AG04449 (cell line): ENCODE data around the gene TTC12.

Source experiments
- CTCF ChIA-PET: fragments of 350-600 bp; formaldehyde crosslinking; extraction: SDS; loops from one replicate; lab custom pipeline; 2021; ENCODE audit warnings: antibody characterized with exemption; lab: Yijun Ruan, JAX
- POLR2A ChIA-PET: fragments of 400-600, 350-600 bp; formaldehyde crosslinking; extraction: SDS; loops from one replicate; lab custom pipeline; 2020; ENCODE audit warnings: antibody characterized with exemption, inconsistent platforms; lab: Yijun Ruan, JAX
- DNase-seq: peaks from one replicate; pipeline ENCODE4 v3.0.0-alpha.2; 2010; ENCODE audit warnings: low read depth, low spot score
- H3K4me3 ChIP-seq: 2 replicates; pipeline ENCODE4 v1.5.1; 2011; ENCODE audit warnings: low read depth, mild to moderate bottlenecking, control low read depth, low read length
- TF ChIP-seq, protein P1 (sequence below): IDR thresholded peaks from one replicate; pipeline ENCODE4 v1.5.1; 2011; ENCODE audit warnings: mild to moderate bottlenecking, moderate library complexity, low read length, control low read depth, inconsistent platforms; ENCODE audit not compliant: insufficient read depth; ENCODE audit errors: missing control alignments

The TTC12 gene

DNA sequence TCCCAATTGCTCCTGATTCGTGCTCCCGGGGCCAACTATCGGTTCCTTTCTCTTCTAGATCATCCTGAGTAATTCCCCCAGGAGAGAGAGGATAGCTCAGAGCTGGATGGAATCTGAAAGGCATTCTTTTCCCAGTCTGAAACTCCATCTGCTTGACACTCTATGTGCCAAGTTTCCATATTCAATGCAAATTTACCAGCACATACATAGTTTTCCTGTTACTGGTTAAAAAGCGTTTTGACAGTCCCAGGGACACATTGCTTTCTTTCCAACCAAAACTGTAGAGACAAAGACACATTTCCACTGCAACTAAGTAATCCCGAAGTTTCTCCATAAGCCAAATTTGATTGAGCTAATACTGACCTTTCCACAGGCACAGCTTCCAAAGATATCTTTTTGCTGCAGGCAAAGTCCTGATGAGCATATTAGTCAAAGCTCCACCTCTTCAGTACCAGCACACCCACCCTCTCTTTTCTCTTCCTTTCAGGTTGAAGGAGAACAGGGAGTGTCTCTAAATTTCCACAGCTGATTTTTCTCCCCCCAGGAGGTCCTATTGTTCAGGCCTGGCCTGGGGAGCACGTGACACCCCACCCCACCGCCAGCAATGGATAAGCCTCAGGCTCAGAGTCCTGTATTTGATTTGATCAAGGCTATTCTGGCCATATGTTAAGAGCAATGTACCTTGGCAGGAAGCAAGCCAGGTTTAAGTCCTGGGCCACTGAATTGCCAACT is 63.5 kb downstream of the TTC12 start:
- TF ChIP-seq, protein P1, sequence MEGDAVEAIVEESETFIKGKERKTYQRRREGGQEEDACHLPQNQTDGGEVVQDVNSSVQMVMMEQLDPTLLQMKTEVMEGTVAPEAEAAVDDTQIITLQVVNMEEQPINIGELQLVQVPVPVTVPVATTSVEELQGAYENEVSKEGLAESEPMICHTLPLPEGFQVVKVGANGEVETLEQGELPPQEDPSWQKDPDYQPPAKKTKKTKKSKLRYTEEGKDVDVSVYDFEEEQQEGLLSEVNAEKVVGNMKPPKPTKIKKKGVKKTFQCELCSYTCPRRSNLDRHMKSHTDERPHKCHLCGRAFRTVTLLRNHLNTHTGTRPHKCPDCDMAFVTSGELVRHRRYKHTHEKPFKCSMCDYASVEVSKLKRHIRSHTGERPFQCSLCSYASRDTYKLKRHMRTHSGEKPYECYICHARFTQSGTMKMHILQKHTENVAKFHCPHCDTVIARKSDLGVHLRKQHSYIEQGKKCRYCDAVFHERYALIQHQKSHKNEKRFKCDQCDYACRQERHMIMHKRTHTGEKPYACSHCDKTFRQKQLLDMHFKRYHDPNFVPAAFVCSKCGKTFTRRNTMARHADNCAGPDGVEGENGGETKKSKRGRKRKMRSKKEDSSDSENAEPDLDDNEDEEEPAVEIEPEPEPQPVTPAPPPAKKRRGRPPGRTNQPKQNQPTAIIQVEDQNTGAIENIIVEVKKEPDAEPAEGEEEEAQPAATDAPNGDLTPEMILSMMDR, result no peak
- ChIA-PET CTCF (no interaction called here), POLR2A (no interaction called here)
- no peak for DNase-seq
- H3K4me3 ChIP-seq, result no peak overlapping the region

DNA sequence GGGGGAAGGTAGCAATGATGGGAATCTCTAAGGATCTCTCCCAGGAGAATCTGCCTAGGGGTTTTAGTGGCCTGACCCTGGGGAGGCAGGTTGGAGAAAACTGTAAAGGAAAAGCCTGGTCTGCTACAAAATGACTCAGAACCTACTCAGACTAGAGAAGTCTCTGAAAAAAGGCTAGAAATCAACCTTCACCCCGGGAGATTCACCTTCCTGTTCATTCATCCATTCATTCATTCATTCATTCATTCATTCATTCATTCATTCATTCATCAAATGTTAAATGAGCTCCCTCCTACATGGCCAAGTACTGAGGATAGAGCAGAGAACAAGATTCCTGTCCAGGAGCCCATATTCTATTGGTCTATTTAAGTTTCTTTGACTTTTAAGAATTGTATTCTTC is 64.3 kb downstream of the TTC12 start:
- no peak for DNase-seq
- ChIA-PET POLR2A (no interaction called here), CTCF (no interaction called here)
- H3K4me3 ChIP-seq, result no peak overlapping the region
- TF ChIP-seq, protein P1, result no peak

DNA sequence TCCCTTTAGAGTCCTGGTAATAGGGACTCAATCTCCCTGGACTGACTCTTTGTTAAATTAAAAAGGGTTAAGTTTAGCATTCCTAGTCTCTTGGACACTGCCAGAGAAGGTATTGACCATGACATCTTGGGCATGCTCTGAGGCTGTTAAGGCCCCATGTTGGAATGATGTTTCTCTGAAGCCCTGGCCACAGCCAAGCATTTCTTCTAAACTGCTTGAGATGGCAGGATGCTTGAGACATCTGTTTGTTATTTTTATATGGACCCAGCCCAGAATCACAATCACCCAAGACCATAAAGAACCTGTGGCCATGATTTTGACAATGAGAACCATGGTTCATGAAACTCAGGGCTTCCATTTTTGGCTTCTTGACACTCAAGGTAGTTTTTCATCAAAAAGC is 67.7 kb downstream of the TTC12 start:
- TF ChIP-seq, protein P1, result no peak
- DNase-seq, result no peak
- no peak overlapping the region for H3K4me3 ChIP-seq
- POLR2A ChIA-PET, result no interaction called here
- CTCF ChIA-PET, result no interaction called here

DNA sequence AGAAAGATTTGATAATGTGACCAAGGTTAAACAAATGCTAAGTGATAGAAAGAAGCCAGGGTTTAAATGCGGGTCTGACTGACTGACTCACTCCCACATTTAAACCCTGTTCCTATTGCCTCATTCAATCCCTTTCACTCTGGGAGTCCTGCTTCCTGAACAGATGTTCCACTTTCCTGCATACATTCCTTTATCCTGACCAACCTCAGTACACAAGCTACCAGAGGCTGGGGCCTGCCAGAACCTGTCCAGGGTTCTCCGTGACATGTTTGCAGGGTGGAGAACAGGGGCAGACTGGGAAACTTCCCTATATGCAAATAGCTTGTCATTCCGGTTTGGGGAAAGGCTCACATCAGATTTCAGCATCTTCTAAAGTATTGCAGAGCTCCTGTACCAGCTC is 70.2 kb downstream of the TTC12 start:
- POLR2A ChIA-PET, result no interaction called here
- DNase-seq, result peak; percentile 59

DNA sequence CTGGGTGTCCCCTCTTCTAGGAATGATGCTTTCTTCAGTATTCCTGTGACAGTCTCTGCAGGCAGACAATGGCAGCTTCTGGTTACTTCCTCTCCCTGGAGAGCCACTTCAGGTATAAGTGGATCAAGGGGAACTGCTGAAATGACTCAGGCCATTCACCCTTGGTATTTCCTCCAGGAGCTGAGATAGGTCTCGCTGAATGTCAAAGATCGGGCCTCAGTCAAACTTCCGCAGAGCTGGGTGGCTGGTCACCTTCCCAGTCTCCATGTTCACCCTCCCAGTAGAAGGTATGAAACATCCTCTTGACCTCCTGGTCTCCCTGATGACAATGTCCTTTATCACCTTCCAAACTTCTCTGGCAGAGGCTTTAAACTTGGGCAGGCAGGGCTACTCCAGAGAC is 71.4 kb downstream of the TTC12 start:
- TF ChIP-seq, protein P1, result no peak
- ChIA-PET POLR2A (no interaction called here), CTCF (no interaction called here)
- DNase-seq, result no peak
- no peak overlapping the region for H3K4me3 ChIP-seq

More for the DNA sequence above, 70.2 kb downstream of the TTC12 start:
- CTCF ChIA-PET, result no interaction called here
- no peak overlapping the region for H3K4me3 ChIP-seq
- TF ChIP-seq, protein P1, result no peak

- no peak overlapping the region for H3K4me3 ChIP-seq
- ChIA-PET POLR2A (no interaction called here), CTCF (no interaction called here)
- DNase-seq, result no peak
- TF ChIP-seq, protein P1, result no peak
Measured at GRCh38 chr11:113386866-113387265, 72.5 kb downstream of the TTC12 start.
